ENCODE results near the gene LIN7B. TPM values are rescaled to one million over a fixed set of nuclear protein-coding genes. Genes with fewer than 3 reads are reported as not detected.

The LIN7B gene
- total RNA-seq, 1 experiment from 2014 or later = 6.4 TPM

DNA sequence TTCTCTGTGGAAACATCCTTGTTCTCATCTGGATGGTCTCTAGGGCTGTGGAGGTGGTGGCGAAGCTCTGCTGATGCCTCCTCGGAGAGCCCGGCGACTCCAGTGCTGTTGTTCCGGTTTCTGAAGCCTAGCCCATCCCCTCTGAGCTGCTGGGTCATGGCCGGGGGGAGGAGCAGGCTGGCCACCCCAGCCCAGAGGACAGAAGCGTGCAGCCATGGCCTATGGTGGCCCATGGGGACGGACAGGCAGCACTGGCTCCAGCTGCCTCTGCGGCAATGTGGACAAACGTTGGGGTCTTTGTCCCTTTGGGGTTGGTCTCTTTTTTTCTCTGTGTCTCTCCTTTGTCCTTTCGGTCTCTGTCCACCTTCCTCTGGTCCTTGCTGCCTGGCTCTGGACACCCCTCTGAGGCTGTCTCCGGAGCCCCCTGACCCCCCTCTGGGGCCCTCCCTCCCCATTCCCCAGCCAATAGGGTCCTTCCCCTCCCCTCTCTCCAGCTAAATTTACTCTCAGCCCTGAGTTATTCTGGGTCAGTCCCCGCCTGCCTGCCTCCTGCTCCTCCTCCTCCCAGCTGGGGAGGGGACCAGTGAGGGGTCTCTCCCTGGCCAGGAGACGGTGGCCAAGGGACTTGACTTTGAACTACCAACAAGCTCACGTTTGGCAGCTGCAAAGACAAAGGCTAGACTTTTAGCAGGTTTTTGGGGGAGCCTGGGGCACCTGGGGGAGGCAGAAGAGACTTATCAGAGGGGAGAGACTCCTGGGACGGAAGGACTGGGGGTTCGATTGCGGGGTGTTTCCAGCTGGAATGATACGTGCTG is 41.0 kb downstream of the LIN7B start, which contains the start of gene HRC:
Gene HRC (minus strand): TSS at position 392 of the 815 bp plus-strand sequence. CDS start 159 bp downstream, at position 233.
- Histone ChIP-seq H2AFZ (ENCODE audit: low read length) (no peak within 1 kb of the TSS), H3K27ac (ENCODE audit: low read length) (no peak within 1 kb of the TSS), H3K9ac (ENCODE audit: low read length) (no peak within 1 kb of the TSS), H3K27me3 (ENCODE audit: low read length) (0 out of 2 replicates have a peak, but pooled peaks cover 2% of the 10 kb centered on the region), H3K4me3 (ENCODE audit: low read length) (no peak within 1 kb of the TSS), H3K36me3 (ENCODE audit: insufficient read depth, low read length) (no peaks in the 10 kb centered on the region), H3K4me2 (ENCODE audit: low read depth, low read length, poor library complexity, severe bottlenecking) (no peak within 1 kb of the TSS), H4K20me1 (ENCODE audit: insufficient read depth, low read depth, low read length) (no peaks in the 10 kb centered on the region), H3K9me2 (replicated peaks; ENCODE audit: insufficient read depth, low read length) (no peaks in the 10 kb centered on the region), H3K9me3 (ENCODE audit: low read length) (no peaks in the 10 kb centered on the region), H3K4me1 (ENCODE audit: low read length) (peaks cover 5% of the 10 kb centered on the region), H3K79me2 (ENCODE audit: low read length) (no peaks in the 10 kb centered on the region)
- no peak for DNase-seq

DNA sequence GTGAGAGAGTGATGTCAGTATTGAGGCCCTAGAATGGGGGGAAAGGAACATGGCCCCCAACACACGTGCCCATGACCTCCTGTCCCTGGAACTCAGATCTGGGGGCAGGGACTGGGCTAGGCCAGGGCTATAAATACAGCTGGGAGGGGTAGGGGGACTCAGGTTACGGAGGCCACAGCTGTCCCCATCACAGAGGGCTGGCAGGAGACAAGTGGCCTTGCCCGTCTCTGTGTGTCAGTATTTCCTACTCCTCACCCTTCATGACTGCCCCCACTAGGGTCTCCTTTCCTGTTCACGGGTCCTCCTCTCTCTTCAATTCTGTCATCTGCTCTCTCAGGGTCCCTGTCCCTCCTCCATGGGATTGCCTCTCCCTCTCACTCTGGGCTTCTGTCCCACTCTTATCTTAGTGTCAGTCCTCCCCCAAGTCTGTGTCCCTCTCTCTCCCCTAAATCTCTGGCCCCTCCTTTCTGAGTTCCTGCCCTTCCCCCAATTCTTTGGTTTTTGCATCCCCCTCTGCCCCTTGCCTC is 41.7 kb downstream of the LIN7B start:
- Histone ChIP-seq H3K4me1 (ENCODE audit: low read length) (no peaks in the 10 kb centered on the region), H3K27me3 (ENCODE audit: low read length) (0 out of 2 replicates have a peak, but pooled peaks cover 2% of the 10 kb centered on the region), H3K4me3 (ENCODE audit: low read length) (no peak overlapping the region), H2AFZ (ENCODE audit: low read length) (no peak overlapping the region), H3K9me3 (ENCODE audit: low read length) (no peaks in the 10 kb centered on the region), H4K20me1 (ENCODE audit: insufficient read depth, low read depth, low read length) (no peaks in the 10 kb centered on the region), H3K36me3 (ENCODE audit: insufficient read depth, low read length) (no peaks in the 10 kb centered on the region), H3K9ac (ENCODE audit: low read length) (no peak overlapping the region), H3K9me2 (replicated peaks; ENCODE audit: insufficient read depth, low read length) (no peaks in the 10 kb centered on the region), H3K4me2 (ENCODE audit: low read depth, low read length, poor library complexity, severe bottlenecking) (no peak overlapping the region), H3K27ac (ENCODE audit: low read length) (no peak overlapping the region), H3K79me2 (ENCODE audit: low read length) (no peaks in the 10 kb centered on the region)
- no peak for DNase-seq

DNA sequence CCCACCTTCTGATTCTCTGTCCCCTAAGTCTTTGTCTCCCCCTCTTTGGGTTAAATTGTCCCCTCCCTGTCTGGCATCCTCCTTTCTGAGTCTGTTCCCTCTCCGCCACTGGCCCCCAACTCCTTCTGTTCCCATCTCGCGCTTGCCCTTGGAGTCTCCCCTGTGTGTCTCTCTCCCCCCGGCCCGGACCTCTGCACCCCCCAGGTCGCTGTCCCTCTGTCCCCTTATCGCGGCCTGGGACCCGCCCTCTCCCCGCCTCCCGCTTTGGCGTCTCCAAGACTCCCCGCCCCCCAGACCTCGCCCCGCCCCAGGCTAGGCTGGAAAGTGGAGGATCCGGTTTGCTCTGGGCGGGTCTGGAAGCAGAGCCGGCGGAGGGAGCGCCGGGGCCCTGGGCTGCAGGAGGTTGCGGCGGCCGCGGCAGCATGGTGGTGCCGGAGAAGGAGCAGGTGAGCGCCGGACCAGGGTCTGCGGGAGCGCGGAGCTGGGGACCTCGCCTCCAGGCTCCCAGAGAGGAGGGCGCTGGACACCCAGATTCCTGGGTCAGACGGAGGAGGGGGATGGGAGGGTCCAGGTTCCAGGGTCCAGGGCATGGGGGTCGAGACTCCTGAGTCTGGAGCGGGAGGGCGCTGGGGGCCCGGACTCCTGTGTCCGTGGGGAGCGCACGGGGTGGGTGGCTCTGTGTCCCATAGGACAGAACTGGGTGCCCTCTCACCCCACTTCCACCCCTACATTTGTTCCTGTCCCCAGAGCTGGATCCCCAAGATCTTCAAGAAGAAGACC is 43.5 kb downstream of the LIN7B start, which contains the start of gene TRPM4:
Gene TRPM4 (plus strand): TSS at position 348 of the 780 bp plus-strand sequence. CDS start 75 bp downstream, at position 423.
- Histone ChIP-seq H4K20me1 (ENCODE audit: insufficient read depth, low read depth, low read length) (no peaks in the 10 kb centered on the region), H3K4me3 (ENCODE audit: low read length) (no peak within 1 kb of the TSS), H3K27me3 (ENCODE audit: low read length) (0 out of 2 replicates have a peak, but pooled peaks cover 2% of the 10 kb centered on the region), H3K36me3 (ENCODE audit: insufficient read depth, low read length) (no peaks in the 10 kb centered on the region), H3K4me2 (ENCODE audit: low read depth, low read length, poor library complexity, severe bottlenecking) (no peak within 1 kb of the TSS), H3K27ac (ENCODE audit: low read length) (no peak within 1 kb of the TSS), H3K4me1 (ENCODE audit: low read length) (no peaks in the 10 kb centered on the region), H2AFZ (ENCODE audit: low read length) (no peak within 1 kb of the TSS), H3K9me3 (ENCODE audit: low read length) (no peaks in the 10 kb centered on the region), H3K79me2 (ENCODE audit: low read length) (no peaks in the 10 kb centered on the region), H3K9ac (ENCODE audit: low read length) (no peak within 1 kb of the TSS), H3K9me2 (replicated peaks; ENCODE audit: insufficient read depth, low read length) (no peaks in the 10 kb centered on the region)
- no peak for DNase-seq

DNA sequence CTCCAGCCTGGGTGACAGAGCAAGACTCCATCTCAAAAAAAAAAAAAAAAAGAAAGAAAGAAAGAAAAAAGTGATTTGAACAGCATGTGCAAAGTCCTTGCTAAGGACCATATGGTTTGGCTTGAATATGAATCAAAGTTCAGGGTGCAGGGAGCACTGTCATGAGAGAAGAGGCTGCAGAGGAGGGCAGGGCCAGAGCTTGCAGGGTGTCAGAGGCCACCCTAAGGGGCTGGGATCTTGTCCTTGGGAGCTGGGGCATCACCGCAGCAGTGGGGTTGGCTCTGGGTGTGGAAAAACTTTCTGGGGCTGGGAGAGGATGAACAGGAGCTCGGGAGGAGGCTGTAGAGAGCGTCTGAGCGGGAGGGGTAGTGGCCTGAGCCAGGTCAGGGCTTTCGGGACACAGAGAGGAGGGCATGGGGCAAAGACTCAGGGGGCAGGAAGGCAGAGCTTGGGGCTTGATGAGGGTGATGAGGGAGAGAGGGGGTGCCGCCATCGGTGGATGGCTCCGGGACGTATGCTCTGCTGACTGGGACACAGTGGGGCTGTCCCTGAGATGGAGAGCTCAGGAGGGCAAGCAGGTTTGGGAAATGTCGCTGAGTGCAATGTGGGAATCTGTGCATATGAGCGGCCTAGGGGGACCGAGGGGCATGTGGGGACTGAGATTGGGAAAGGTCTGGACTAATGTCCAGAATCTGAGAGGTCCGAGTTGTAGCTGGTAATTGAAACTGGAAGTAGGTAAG is 46.5 kb downstream of the LIN7B start:
- Histone ChIP-seq H2AFZ (ENCODE audit: low read length) (no peak overlapping the region; the same call in 1 of the 2 replicates), H4K20me1 (ENCODE audit: insufficient read depth, low read depth, low read length) (no peaks in the 10 kb centered on the region), H3K4me2 (ENCODE audit: low read depth, low read length, poor library complexity, severe bottlenecking) (no peak overlapping the region), H3K36me3 (ENCODE audit: insufficient read depth, low read length) (no peaks in the 10 kb centered on the region), H3K9ac (ENCODE audit: low read length) (no peak overlapping the region), H3K4me3 (ENCODE audit: low read length) (no peak overlapping the region), H3K9me3 (ENCODE audit: low read length) (no peaks in the 10 kb centered on the region), H3K27ac (ENCODE audit: low read length) (no peak overlapping the region), H3K4me1 (ENCODE audit: low read length) (no peaks in the 10 kb centered on the region), H3K79me2 (ENCODE audit: low read length) (no peaks in the 10 kb centered on the region), H3K9me2 (replicated peaks; ENCODE audit: insufficient read depth, low read length) (no peaks in the 10 kb centered on the region), H3K27me3 (ENCODE audit: low read length) (0 out of 2 replicates have a peak, but pooled peaks cover 2% of the 10 kb centered on the region)
- no peak for DNase-seq

DNA sequence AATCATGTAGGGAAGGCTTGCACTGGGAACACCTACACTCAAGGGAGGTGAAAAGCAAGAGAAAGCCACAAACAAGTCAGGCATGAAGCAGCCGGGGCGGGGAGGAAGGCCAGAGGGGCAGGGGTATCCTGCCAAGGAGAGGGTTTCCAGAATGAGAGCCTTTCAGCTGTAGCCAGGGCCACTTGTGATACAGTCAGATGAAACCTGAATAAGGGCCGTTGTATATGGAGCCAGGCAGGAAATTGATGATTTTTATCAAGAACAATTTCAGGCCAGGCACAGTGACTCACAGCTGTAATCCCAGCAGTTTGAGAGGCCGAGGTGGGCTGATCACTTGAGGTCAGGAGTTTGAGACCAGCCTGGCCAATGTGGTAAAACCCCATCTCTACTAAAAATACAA is 47.8 kb downstream of the LIN7B start:
- Histone ChIP-seq H3K27ac (ENCODE audit: low read length) (no peak overlapping the region), H3K36me3 (ENCODE audit: insufficient read depth, low read length) (no peaks in the 10 kb centered on the region), H2AFZ (ENCODE audit: low read length) (no peak overlapping the region), H3K79me2 (ENCODE audit: low read length) (no peaks in the 10 kb centered on the region), H4K20me1 (ENCODE audit: insufficient read depth, low read depth, low read length) (no peaks in the 10 kb centered on the region), H3K9me3 (ENCODE audit: low read length) (no peaks in the 10 kb centered on the region), H3K27me3 (ENCODE audit: low read length) (0 out of 2 replicates have a peak, but pooled peaks cover 2% of the 10 kb centered on the region), H3K4me2 (ENCODE audit: low read depth, low read length, poor library complexity, severe bottlenecking) (no peak overlapping the region), H3K4me1 (ENCODE audit: low read length) (no peaks in the 10 kb centered on the region), H3K9me2 (replicated peaks; ENCODE audit: insufficient read depth, low read length) (no peaks in the 10 kb centered on the region), H3K9ac (ENCODE audit: low read length) (no peak overlapping the region), H3K4me3 (ENCODE audit: low read length) (no peak overlapping the region)
- no peak for DNase-seq

DNA sequence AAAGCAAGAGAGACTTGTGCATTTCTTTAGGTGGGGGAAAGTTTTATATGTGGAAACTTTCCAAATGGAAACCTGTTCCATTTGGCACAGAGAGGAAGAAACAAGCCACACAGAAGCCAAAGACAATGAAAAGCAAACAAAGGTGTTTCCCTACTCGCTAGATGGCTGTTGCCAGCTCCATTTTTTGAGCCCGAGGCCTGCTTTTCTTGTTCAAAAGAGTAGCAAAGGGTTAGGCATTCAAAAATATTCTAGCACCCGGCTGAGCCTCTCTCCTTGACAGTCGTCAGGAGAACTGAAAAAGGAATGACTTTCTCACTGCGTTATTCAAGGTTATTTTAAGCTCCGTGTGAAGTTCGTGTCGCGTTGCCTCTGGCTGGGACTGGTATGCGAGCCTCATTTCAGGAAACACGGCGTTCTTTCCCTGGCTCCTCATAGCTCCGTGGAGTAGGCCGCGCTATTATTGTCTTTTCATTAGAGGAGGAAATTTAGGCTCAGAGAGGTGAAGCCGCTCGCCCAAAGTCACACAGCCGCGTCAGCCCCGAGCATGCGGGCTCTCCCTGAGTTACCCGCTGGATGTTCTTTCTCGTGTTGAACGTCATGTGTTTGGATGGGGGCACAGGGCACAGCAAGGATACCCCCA is 51.1 kb downstream of the LIN7B start:
- H3K4me1 ChIP-seq (ENCODE audit: low read length) = no peaks in the 10 kb centered on the region
- DNase-seq = no peak
- no peaks in the 10 kb centered on the region for H3K36me3 ChIP-seq (ENCODE audit: insufficient read depth, low read length)
- no peak overlapping the region for H3K4me2 ChIP-seq (ENCODE audit: low read depth, low read length, poor library complexity, severe bottlenecking)
- no peaks in the 10 kb centered on the region for H3K79me2 ChIP-seq (ENCODE audit: low read length)
- no peaks in the 10 kb centered on the region for H3K27me3 ChIP-seq (ENCODE audit: low read length)
- no peak overlapping the region for H3K4me3 ChIP-seq (ENCODE audit: low read length)
- no peaks in the 10 kb centered on the region for H3K9me3 ChIP-seq (ENCODE audit: low read length)
- H3K9ac ChIP-seq (ENCODE audit: low read length) = no peak overlapping the region
- no peaks in the 10 kb centered on the region for H4K20me1 ChIP-seq (ENCODE audit: insufficient read depth, low read depth, low read length)
- H3K27ac ChIP-seq (ENCODE audit: low read length) = no peak overlapping the region
- no peak overlapping the region for H2AFZ ChIP-seq (ENCODE audit: low read length)
- H3K9me2 ChIP-seq (replicated peaks; ENCODE audit: insufficient read depth, low read length) = no peaks in the 10 kb centered on the region

DNA sequence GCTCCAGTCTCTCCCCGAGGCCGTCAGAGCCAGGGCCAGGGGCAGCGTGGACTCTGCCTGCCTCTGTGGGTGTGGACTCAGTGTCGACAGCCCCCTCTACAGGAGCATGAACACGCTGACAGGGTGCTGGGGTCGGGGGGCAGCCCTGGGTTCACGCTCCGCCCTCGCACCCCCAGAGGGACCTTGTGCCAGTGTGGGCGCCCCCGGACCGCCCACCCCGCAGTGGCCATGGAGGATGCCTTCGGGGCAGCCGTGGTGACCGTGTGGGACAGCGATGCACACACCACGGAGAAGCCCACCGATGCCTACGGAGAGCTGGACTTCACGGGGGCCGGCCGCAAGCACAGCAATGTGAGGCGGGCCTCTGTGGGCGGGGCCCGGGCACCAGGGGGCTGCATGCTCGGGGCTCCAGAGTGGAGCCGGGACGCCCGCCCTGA is 51.7 kb downstream of the LIN7B start:
- H3K36me3 ChIP-seq (ENCODE audit: insufficient read depth, low read length) = no peaks in the 10 kb centered on the region
- no peaks in the 10 kb centered on the region for H3K4me1 ChIP-seq (ENCODE audit: low read length)
- H3K4me3 ChIP-seq (ENCODE audit: low read length) = no peak overlapping the region
- no peaks in the 10 kb centered on the region for H3K27me3 ChIP-seq (ENCODE audit: low read length)
- no peaks in the 10 kb centered on the region for H4K20me1 ChIP-seq (ENCODE audit: insufficient read depth, low read depth, low read length)
- H3K27ac ChIP-seq (ENCODE audit: low read length) = no peak overlapping the region
- no peaks in the 10 kb centered on the region for H3K9me3 ChIP-seq (ENCODE audit: low read length)
- H3K79me2 ChIP-seq (ENCODE audit: low read length) = no peaks in the 10 kb centered on the region
- H3K4me2 ChIP-seq (ENCODE audit: low read depth, low read length, poor library complexity, severe bottlenecking) = no peak overlapping the region
- H3K9ac ChIP-seq (ENCODE audit: low read length) = no peak overlapping the region
- no peak for DNase-seq
- no peaks in the 10 kb centered on the region for H3K9me2 ChIP-seq (replicated peaks; ENCODE audit: insufficient read depth, low read length)
- H2AFZ ChIP-seq (ENCODE audit: low read length) = no peak overlapping the region

Data from Karpas-422 (cell line).